ENCODE results near the gene PPP1R12B. TPM values are rescaled to one million over a fixed set of nuclear protein-coding genes. Genes with fewer than 3 reads are reported as not detected.

Gene PPP1R12B
- total and polyA plus RNA-seq, 4 donors = 6.0 to 122 (median 22.0) TPM

- Histone ChIP-seq H3K9me3 (ENCODE audit: control insufficient read depth in 4 of 4, insufficient read depth in 3 of 4, low read length in 3 of 4) (no peaks in the 10 kb centered on the region), H3K27me3 (ENCODE audit: control insufficient read depth in 3 of 3, insufficient read depth in 3 of 3, low read length in 2 of 3) (no peaks in the 10 kb centered on the region), H3K27ac (ENCODE audit: low read depth in 1 of 2, low read length in 1 of 2) (peak overlapping the region in 1 of 2 donors; percentile 4), H3K36me3 (ENCODE audit: control insufficient read depth in 4 of 4, insufficient read depth in 4 of 4, low read length in 4 of 4) (peaks cover 3 to 15% (median 10%) of the 10 kb centered on the region in 4 donors), H3K4me3 (no peak overlapping the region), H3K4me1 (ENCODE audit: control insufficient read depth in 5 of 5, insufficient read depth in 5 of 5, low read length in 5 of 5) (peaks cover 0 to 32% (median 5%) of the 10 kb centered on the region in 5 donors), H3K9ac (ENCODE audit: insufficient read depth in 1 of 2, low read length in 2 of 2) (no peak overlapping the region)
- no peak for TF ChIP-seq CTCF (IDR thresholded peaks at IDR 0.05; ENCODE audit: control extremely low read depth, extremely low read depth)
- 93 to 97% methylated on average over 1 of the region's 1 CpG for WGBS, 2 donors
- no peak for ATAC-seq (ENCODE audit: insufficient read depth, low FRiP score)
- DNase-seq = no peak
These were observed 215.3 kb downstream of the PPP1R12B start for GRCh38 chr1:202563818-202564217.

- ATAC-seq (ENCODE audit: insufficient read depth, low FRiP score) (no peak), DNase-seq (no peak)
- H3K9ac ChIP-seq (ENCODE audit: insufficient read depth in 1 of 2, low read length in 2 of 2) = no peak overlapping the region
- no peaks in the 10 kb centered on the region for H3K9me3 ChIP-seq (ENCODE audit: control insufficient read depth in 4 of 4, insufficient read depth in 3 of 4, low read length in 3 of 4)
- no peak overlapping the region for H3K4me3 ChIP-seq
- no peaks in the 10 kb centered on the region for H3K27me3 ChIP-seq (ENCODE audit: control insufficient read depth in 3 of 3, insufficient read depth in 3 of 3, low read length in 2 of 3)
- H3K36me3 ChIP-seq (ENCODE audit: control insufficient read depth in 4 of 4, insufficient read depth in 4 of 4, low read length in 4 of 4) = peaks cover 3 to 21% (median 12%) of the 10 kb centered on the region in 4 donors
- WGBS, 2 donors = 85 to 94% methylated on average over 2 of the region's 2 CpGs
- H3K4me1 ChIP-seq (ENCODE audit: control insufficient read depth in 5 of 5, insufficient read depth in 5 of 5, low read length in 5 of 5) = peaks cover 0 to 38% (median 5%) of the 10 kb centered on the region in 5 donors
- H3K27ac ChIP-seq (ENCODE audit: low read depth in 1 of 2, low read length in 1 of 2) = peak overlapping the region; percentile 64 to 68
- no peak for TF ChIP-seq CTCF (IDR thresholded peaks at IDR 0.05; ENCODE audit: control extremely low read depth, extremely low read depth)
These were observed 216.5 kb downstream of the PPP1R12B start for GRCh38 chr1:202564958-202565495.

GRCh38 chr1:202565890-202566602 is 217.5 kb downstream of the PPP1R12B start:
- DNase-seq (no peak), ATAC-seq (ENCODE audit: insufficient read depth, low FRiP score) (no peak)
- Histone ChIP-seq H3K36me3 (ENCODE audit: control insufficient read depth in 4 of 4, insufficient read depth in 4 of 4, low read length in 4 of 4) (peaks cover 3 to 21% (median 12%) of the 10 kb centered on the region in 4 donors), H3K9ac (ENCODE audit: insufficient read depth in 1 of 2, low read length in 2 of 2) (no peak overlapping the region), H3K4me1 (ENCODE audit: control insufficient read depth in 5 of 5, insufficient read depth in 5 of 5, low read length in 5 of 5) (peaks cover 0 to 38% (median 5%) of the 10 kb centered on the region in 5 donors), H3K4me3 (no peak overlapping the region), H3K9me3 (ENCODE audit: control insufficient read depth in 4 of 4, insufficient read depth in 3 of 4, low read length in 3 of 4) (no peaks in the 10 kb centered on the region), H3K27me3 (ENCODE audit: control insufficient read depth in 3 of 3, insufficient read depth in 3 of 3, low read length in 2 of 3) (no peaks in the 10 kb centered on the region), H3K27ac (ENCODE audit: low read depth in 1 of 2, low read length in 1 of 2) (peak overlapping the region in 1 of 2 donors; percentile 68)
- WGBS, 2 donors = 79 to 87% methylated on average over 2 of the region's 2 CpGs
- TF ChIP-seq CTCF (IDR thresholded peaks at IDR 0.05; ENCODE audit: control extremely low read depth, extremely low read depth) = no peak
